HG02759 (cell line): ENCODE results near the gene PIK3R4.

Source experiments
- ATAC-seq: cut with Tn5 transposase; IDR thresholded peaks from one replicate; pipeline ENCODE4 v1.9.1; 2021; ENCODE audit warnings: mild to moderate bottlenecking, moderate library complexity; ENCODE audit not compliant: unreplicated experiment

The PIK3R4 gene

DNA sequence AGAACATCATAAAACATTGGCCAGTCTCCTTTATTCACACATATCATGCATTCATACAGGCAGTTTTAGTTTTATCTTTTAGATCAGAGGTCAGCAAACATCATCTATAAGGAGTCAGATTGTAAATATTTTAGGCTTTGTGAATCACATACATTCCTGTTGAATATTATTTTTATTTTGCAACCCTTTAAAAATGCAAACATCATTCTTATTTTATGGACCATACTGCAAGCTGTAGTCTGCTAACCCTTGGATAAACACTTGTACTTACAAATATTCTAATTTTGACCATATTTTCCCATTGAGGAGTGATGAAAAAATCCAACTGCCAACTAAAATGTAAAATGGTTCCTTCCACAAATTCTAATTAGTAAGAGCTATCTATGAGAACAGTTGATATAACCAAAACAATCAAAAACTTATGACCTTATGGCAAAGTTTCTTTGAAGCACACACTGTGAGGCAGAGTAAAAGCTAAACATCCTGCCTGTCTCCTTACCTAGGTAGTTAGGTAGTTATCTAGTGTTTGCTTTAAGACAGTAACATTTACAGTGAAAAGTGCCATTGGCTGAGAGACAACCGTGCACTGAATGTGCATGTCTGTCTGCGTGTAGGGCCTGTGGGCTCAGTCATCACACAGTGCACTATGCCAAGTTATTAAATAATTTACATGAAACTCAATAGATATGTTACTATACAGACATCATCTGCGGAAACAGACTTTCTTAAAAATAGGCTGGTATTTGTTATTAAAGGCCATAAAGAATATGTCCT, 57.7 kb downstream of the PIK3R4 start:
- ATAC-seq: no peak

DNA sequence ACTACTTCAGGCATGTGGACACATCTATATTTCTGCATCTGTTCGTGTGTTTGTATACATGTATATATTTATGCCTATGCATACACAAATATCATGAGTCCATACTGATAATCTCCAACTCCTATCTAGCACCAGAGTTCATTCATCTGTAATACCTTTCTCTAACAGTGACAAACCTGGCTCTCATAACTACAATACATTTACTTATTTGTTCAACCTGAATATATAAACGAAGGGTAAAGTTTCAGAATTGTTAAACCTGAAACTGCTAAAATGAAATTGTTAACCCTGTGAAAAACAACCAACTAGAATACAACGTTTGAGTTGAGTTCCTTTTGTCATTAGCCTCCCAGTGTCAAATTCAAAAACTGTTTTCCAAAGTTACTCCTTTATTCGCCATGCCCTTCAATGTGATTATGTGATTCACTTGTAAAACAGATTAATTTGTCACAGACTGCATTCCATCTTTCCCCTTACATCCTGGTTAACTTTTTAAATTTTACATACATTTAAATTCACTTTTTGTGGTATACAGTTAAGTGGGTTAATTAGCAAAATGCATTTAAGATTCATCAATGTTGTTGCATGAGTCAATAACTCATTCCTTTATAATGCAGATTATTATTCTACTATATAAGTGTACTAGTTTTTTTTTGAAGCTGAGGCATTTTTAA, 58.5 kb downstream of the PIK3R4 start:
- ATAC-seq: peak; percentile 55

DNA sequence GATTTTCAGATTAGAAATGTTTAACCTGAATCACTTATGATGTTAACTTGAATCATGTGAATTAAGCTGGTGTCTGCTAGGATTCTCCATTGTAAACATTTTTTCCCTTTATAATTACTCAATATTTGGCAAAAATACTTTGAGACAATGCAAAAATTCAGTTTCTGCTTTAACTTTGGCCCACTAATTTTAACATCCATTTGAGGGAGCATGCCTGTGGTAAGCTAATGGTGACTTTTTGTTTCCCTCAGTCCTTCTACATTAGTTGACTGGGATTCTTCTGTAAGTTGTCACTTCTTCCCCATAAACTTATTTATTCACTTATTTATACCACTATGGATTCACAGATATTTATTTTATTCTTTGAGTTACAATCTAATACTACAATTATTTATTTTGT, 59.3 kb downstream of the PIK3R4 start:
- no peak for ATAC-seq

DNA sequence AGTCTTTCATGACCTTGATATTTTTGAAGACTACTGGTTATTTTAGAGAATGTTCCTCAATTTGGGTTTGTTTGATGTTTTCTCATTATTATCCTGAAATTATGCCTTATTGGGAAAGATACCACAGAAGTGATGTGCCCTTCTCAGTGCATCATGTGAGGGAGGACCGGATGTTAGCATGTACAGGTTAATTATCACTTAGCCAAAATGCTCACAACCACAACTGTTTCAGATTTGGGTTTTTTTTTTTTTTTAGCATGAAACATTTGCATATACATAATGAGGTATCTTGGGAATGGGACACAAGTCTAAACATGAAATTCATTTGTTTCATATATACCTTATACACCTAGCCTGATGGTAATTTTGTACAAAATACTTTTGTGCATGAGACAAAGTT, 59.8 kb downstream of the PIK3R4 start:
- peak; percentile 55 for ATAC-seq

DNA sequence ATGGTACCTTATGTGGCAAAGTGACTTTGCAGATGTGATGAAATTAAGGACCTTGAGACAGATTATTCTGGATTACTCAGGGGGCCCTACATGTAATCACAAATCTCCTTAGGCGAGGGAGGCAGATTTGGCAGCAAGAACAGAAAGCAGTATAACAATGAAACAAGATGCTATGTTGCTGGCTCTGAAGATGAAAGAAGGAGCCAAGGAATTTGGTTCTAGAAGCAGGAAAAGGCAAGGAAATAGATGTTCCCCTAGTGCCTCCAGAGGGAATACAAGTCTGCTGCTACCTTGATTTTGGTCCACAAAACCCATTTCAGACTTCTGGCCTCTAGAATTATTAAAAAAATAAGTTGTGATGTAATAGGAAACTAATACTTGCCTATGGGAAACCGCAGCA, 64.5 kb downstream of the PIK3R4 start:
- ATAC-seq: no peak

DNA sequence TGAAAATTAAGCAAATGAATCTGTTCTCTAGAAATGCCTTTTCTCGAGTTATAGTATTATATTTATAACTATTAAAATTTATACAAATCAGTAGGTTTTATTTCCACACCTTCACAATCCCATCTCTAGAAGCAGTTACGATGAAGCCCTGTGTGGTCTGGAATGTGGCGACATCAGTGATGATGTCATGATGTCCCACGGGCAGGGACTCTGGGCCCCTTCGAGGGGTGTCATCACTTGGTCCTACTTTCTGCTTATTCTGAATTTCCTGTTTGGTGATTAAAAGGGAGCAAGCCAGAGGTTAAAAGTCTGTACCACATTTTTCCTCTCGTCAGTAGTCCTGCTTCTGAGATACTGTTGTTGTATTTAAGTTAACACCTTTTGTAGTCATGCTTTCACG, 67.4 kb downstream of the PIK3R4 start:
- ATAC-seq: no peak

DNA sequence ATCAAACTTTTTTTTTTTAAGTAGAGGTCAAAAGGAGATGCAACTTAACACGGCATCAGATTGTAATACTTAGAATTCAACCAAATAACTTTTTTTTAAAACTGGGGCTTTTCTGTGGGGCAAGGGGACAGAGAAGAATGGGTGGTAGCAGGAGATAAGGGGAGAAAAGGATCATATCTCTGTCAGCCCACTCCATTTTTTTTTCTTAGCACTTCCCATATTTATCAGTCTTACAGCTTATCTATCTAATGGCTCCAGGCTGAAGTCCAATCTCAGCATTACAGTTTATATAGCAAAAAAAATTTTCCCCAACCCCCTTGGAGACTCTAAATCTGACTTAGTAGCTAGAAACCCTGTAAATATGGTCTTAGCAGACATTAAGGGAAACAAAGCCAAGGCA, 69.3 kb downstream of the PIK3R4 start:
- ATAC-seq: no peak

DNA sequence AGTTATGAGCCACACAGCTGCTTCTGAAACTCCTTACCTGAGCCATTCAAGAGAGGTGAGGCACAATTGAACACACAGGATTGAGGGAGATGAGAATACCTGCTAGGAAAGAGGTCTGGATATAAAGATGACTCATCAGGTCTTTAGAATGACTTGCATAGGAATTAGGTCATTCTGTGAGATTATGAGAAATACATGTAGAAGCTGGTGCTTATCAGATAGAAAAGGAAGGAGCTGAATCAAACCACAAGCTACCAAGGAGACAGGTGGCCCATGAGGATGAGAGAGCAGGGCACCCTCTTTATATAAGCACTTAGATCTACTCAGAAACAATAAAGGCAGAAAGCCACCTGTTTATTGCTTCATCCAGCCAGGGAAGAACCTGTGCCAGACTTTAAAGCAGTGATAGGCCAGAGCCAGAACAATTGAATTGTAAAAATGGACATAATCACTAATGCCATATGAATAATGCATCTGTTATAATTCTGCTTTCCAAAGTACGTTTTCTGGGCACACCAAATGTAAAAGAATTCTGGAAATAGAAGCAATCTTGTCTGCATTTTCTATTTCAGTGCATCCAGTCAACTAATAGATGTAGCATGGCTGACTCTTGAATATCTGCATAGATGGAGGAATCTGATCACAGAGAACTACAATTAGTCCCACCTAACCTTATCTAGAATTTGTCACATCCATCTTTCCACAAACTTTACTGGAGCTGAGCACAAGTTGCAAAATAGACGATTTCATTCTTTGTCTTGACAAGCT, 74.9 kb downstream of the PIK3R4 start:
- no peak for ATAC-seq

DNA sequence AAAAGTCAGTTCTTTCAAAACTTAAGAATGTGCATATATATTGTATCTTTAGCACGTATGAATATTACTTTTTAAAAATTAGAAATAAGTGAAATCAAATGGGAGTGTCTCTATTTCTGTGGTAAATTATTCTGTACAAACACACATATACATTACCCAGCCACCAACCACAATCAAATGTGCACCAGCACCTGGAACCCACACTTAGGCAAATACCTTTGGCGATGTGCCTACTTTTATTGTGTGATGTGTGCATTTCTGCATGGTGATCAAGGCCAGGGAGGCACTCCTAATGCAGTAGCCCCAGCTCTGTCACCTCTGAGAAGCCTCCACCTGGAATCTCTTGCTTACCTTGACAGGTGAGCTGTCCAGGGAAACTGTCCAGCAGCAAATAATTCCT, 76.9 kb downstream of the PIK3R4 start:
- no peak for ATAC-seq

DNA sequence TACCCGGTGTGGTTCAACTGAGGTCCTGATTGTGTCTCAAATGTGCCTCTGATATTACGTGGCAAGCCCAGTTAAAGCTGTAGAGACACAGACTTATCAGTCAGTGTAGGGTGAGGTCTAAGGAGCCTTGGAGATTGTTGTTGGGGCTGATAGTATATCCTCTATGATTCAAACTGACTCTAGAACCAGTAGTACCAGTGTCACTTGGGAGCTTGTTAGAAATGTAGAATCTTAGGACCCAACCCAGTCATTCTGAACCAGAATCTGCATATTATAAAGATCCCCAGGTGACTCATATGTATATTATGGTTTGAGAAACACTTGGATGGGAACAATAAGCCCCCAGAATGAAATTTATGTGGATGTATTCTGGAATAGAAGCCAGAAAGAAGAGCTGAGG, 83.5 kb downstream of the PIK3R4 start:
- no peak for ATAC-seq

DNA sequence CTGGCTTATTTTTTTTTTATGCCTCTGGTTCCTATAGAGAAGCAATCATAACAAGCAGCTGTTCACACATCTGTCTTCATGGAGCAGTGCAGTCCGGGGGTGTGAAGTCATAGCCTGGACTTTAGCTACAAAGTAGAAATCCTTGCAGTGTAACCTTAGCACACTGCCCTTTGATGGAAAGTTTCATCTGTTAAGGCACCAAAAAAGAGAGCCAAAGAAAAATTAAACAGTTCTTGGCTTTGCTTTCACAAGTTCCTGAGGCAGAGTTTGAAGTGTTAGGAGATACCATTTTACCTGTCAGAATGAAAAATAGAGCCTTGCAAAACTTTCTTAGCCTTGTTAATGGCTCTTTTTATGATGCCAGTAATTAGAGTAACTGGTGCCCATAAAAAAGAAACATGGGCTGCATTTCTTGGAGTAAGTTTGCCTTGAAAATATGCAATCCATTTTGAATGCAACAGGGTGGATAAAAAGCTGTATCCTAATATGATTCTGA, 84.1 kb downstream of the PIK3R4 start:
- no peak for ATAC-seq

DNA sequence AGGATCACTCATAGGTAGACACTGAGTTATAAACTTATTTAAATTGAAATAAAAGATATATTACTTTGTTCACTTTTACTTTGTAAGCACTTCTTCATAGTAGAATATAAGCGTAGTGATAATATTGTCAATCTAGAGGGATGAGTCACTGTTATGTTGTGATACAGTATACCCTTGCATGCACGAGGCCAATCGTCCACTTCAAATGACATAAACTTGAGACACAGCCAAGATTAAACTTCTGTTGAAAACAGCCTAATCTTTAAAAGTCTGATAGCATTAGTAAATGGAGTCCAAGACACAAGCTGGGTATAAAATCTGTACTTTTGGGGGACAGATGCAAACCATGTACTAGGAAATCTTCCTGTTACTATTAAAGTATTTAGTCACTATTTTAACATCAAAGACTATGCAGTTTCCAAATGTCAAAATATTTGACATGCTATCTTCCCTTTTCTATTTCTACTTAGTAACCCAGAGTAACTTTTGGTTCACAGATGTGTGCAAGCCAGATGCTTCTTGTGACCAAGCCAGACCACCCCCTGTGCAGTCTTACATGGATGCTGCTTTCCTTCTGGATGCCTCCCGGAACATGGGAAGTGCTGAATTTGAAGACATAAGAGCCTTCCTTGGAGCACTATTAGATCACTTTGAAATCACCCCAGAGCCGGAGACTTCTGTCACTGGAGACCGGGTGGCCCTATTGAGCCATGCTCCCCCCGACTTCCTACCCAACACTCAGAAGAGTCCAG, 85.3 kb downstream of the PIK3R4 start:
- ATAC-seq: no peak

DNA sequence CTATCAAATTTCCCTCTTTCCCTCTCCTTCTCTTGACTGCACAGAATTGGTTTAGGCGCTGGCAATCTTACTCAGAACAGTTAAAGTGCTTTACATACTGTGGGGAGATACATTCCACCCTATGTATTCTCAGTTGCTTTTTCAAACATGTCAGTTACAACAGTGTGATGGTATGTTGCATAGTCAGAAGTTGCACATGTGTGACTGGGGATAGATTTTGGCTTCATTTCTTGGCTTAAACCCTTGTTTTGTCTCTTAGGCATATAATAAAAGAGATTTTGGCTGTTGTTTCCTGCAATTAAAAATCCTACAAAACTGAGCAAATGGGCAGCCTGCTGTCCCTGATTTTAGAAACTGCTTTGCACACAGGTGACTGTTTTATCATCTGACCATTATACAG, 86.7 kb downstream of the PIK3R4 start:
- ATAC-seq: no peak

DNA sequence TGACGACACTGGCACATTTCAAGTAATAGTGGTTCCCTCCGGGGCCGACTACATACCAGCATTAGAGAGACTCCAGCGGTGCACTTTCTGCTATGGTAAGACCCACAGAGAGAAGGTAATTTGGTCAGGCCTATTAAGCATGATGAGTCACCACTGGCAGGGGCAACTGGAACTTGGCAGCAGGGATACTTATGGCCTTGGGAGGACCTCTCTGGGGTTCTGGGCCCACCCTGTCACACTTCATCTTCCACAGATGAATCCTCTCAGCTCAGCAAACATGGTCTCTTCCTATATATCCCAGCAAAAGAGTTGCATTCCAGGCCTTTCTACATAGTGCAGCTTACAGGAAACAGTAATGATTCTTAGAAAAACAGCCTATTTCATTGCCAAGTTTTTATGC, 88.0 kb downstream of the PIK3R4 start:
- no peak for ATAC-seq

DNA sequence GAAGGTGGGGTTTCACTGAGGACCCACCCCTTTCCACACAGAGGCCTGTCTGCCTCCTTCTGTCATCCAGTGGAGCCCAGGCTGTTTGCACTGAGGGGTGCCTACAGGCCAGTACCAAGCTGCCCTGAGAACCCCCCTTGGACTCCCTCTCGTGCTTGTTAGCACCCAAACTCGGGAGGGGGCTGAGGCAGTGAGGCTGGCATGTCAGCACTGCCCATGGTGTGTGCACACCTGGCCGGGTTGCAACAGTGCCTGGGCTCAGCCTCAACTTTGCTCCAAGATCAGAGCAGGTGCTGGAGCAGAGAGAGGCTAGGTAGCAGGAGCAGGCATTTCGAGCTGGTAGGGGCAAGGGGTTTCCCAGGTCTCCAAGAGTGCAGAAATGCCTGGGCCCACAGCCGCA, 90.0 kb downstream of the PIK3R4 start:
- ATAC-seq: no peak

DNA sequence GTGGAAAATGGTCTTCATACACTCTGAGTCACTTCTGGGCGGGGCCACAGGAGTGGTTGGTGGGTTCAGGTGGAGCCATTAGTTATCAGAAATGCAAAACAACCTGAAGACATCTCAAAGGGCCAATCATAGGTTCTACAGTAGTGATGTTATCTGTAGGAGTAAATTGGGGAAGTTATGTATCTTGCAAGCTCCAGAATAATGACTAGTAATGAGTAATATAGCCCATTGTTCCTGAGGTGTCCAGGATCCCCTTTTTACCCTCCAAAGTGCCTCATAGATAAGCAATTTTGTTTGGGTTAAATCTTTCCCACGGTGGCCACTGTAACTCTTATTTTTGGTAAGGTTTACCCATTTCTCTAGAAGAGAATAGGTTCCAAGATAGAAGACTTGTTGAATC, 91.7 kb downstream of the PIK3R4 start:
- no peak for ATAC-seq

DNA sequence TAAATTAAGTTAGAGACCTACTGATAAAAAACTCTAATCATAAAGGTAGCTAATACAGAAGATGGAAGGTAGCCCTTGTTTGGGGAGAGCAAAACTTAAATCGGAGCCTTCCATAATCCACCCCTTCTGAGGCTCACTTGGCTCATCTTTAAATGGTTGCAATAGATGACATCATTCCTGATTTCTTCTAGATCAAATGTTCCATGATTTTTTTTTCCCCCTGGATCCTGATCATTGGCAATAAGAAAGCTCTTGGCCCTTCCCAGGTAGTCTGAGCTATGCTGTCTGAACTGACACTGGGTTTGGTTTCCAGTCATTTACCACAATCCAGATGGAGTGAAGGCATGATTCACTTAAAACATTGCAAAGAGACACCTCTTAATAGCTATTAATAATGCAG, 92.5 kb downstream of the PIK3R4 start:
- ATAC-seq: no peak

DNA sequence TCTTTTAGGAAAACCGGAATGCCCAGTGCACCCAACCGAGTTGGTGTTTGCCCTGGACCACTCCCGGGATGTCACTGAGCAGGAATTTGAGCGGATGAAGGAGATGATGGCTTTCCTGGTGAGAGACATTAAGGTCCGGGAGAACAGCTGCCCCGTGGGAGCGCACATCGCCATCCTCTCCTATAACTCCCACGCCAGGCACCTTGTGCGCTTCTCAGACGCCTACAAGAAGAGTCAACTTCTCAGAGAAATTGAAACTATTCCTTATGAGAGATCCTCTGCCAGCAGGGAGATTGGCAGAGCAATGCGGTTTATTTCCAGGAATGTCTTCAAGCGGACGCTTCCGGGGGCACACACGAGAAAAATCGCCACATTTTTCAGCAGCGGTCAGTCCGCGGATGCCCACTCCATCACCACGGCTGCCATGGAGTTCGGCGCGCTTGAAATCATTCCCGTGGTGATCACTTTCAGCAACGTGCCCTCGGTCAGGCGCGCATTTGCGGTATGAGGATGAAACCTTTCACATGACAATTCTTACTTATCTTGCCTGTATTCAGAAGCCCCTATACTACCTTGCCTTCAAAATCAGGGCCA, 97.5 kb downstream of the PIK3R4 start:
- ATAC-seq: no peak

DNA sequence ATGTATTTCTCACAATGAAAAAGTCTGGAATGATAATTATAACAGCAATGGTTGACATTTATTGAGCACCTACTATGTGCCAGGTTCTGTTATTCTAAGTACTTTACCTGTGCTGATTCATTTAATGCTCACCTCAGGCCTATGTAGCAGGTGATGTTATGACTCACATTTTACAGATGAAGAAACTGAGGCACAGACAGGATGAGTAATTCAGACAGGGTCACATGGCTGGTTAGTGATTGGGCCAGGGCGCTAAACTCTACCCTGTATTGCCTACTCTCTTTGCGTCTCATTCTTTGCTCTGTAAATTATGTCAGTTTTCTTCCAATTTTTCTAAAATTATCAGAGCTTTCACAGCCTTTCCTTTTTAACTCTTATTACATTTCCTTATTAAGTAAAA, 98.3 kb downstream of the PIK3R4 start:
- no peak for ATAC-seq

DNA sequence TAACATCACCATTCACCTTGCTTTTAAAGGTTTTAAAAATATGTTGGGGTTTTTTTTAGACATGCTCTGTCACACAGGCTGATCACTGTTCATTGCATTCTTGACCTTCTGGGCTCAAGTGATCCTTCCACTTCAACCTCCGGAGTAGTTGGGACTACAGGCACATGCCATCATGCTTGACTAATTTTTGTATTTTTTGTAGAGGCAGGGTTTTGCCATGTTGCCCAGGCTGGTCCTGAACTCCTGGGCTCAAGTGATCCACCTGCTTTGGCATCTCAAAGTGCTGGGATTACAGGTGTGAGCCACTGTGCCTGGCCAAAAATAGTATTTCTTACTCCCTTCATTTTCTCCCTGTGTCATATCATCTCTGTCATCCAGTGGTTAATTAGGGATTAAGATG, 101.4 kb downstream of the PIK3R4 start:
- no peak for ATAC-seq
